Measurements from ENCODE around the gene GMNC.

GMNC gene

DNA sequence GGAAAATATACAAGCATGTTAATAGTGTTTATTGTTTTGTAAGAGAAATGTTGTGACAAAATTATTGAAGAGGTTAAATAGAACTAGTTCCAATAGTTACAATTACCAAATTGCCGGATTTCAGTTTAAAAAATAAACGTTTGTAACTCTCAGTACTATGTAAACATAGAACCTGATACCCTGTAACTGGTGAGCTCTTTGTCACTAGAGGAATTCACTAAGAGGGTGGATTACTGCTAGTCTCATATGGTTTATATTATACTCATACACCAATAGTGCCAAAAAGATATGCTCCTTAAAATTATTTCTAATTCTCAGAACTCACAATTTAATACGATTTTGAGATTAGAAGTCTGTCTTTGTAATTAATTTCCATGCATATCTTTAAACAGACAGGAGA lies 7.6 kb upstream of the GMNC start:
- FAIRE-seq (no peak), DNase-seq (ENCODE audit: insufficient read length) (no peak)
- TF ChIP-seq POLR2AphosphoS5 (IDR thresholded peaks at IDR 0.05; ENCODE audit: low read depth, low read length) (no peak), POLR2A (IDR thresholded peaks at IDR 0.05; ENCODE audit: low read depth, low read length) (no peak), TAF1 (IDR thresholded peaks at IDR 0.05; ENCODE audit: borderline replicate concordance, low read depth, low read length) (no peak)

DNA sequence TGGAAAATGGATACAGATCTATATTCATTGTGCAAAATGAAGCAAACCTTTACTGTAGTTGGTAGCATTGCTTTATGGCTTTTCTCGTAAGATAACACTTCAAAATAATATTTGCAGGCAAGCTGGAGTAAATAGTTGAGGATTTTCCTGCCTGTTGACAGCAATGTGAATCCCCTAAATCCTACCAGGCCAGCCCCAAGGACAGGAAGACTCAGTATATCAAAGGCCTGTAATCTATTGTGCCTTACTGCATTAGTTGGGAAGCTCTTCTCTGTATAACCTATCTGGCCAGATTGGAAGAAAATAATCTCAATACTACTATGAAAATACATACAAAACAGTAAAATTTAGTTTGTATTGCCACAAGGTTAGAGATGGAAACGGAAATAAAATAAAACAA lies 4.6 kb upstream of the GMNC start:
- no peak for FAIRE-seq
- no peak for TF ChIP-seq TAF1 (IDR thresholded peaks at IDR 0.05; ENCODE audit: borderline replicate concordance, low read depth, low read length)
- TF ChIP-seq POLR2A (IDR thresholded peaks at IDR 0.05; ENCODE audit: low read depth, low read length) = no peak
- TF ChIP-seq POLR2AphosphoS5 (IDR thresholded peaks at IDR 0.05; ENCODE audit: low read depth, low read length) = no peak

DNA sequence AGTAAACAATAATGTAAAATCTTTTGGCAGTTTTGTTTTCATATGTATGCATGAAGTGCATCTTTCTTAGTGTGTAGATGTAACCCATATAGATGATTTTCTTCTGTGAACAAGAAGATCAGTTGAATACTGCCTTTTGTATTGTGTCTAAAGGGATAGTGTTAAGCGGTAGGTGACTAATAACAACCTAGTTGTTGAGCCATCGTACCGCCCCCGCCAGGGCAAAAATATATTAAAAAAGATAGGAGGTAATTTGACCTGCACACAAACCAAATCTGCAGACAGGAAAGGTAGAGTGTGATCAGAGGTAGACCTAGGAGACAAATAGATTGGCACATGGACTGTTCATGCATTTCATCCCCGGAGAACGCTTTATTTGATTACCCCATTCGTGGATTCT lies 3.3 kb upstream of the GMNC start:
- TF ChIP-seq TAF1 (IDR thresholded peaks at IDR 0.05; ENCODE audit: borderline replicate concordance, low read depth, low read length) (no peak), POLR2AphosphoS5 (IDR thresholded peaks at IDR 0.05; ENCODE audit: low read depth, low read length) (no peak), POLR2A (IDR thresholded peaks at IDR 0.05; ENCODE audit: low read depth, low read length) (no peak)
- DNase-seq (ENCODE audit: insufficient read length) = no peak
- FAIRE-seq = no peak

More for the DNA sequence above, 4.6 kb upstream of the GMNC start:
- DNase-seq (ENCODE audit: insufficient read length) = no peak

DNA sequence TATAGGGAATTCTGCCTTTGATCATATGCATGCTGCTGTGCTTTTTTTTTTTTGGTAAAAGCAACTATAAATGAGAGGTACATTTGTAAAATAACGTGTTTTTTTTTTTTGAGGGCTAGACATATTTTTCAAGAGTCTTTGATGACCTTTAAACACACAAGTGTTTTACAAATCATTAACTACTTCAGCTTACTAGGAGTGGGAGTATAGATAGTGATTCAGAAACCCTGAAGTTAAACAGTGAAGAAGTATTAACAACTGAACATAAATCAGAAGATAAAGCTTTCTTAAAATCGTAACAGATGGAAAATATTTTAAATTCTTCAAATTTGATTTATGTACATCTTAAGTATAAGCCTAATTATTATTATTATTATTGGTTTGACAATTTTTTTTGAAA lies 2.9 kb upstream of the GMNC start:
- FAIRE-seq = no peak
- TF ChIP-seq POLR2A (IDR thresholded peaks at IDR 0.05; ENCODE audit: low read depth, low read length) (no peak), TAF1 (IDR thresholded peaks at IDR 0.05; ENCODE audit: borderline replicate concordance, low read depth, low read length) (no peak), POLR2AphosphoS5 (IDR thresholded peaks at IDR 0.05; ENCODE audit: low read depth, low read length) (no peak)
- DNase-seq (ENCODE audit: insufficient read length) = no peak

DNA sequence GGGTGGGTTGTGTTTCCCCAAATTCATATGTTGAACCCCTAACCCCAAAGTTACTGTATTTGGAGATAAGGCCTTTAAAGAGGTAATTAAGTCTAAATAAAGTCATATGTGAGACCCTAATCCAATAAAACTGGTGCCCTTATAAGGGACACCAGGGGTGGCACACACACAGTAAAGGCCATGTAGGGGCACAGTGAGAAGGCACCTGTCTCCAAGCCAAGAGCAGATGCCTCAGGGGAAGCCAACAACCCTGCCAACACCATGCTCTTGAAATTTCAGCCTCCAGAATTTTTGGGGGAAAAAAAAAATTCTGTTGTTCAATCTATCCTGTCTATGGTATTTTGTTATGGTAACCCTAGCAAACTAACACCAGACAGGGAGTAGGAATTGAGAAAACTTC lies 1.5 kb upstream of the GMNC start:
- no peak for TF ChIP-seq POLR2A (IDR thresholded peaks at IDR 0.05; ENCODE audit: low read depth, low read length)
- TF ChIP-seq TAF1 (IDR thresholded peaks at IDR 0.05; ENCODE audit: borderline replicate concordance, low read depth, low read length) = no peak
- no peak for TF ChIP-seq POLR2AphosphoS5 (IDR thresholded peaks at IDR 0.05; ENCODE audit: low read depth, low read length)
- DNase-seq (ENCODE audit: insufficient read length) (no peak), FAIRE-seq (no peak)

DNA sequence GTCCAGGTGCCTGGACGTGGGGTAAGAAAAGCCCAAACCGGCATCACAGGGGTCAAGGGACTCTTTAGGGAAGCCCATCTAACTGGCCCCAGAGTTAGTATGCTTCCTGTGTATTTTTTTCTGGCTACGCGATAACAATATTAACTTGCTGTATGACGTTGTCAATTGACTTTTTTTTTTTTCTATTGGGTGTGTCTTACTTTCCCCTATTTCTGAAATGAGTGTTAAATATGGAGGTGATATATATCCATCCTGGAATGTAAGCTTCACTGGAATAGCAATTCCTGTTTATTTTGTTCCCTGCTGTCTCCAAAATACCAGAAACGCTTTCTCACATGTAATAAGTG lies 598 bp upstream of the GMNC start:
- no peak for TF ChIP-seq TAF1 (IDR thresholded peaks at IDR 0.05; ENCODE audit: borderline replicate concordance, low read depth, low read length)
- TF ChIP-seq POLR2A (IDR thresholded peaks at IDR 0.05; ENCODE audit: low read depth, low read length) = no peak
- TF ChIP-seq POLR2AphosphoS5 (IDR thresholded peaks at IDR 0.05; ENCODE audit: low read depth, low read length) = no peak
- DNase-seq (ENCODE audit: insufficient read length) (no peak), FAIRE-seq (no peak)

DNA sequence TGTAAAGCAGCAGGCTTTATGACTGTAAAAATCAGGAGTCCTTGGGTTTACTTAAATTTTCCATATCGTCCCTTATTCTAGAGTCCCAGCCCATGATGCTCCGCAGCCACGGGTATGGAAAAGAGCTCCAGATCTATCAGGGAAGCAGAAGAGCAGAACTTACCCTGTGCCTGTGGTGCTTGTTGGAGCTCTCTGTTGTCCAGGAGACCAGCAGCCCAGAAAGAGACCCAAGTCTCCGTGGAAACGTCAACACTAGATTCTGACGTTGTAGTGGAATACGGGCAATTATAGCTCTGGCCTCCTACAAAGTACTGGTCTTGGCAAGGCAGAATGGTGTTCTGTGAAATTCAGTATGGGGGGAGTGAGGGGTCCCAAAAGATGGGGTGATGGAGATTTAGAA lies 2.0 kb downstream of the GMNC start:
- TF ChIP-seq POLR2A (IDR thresholded peaks at IDR 0.05; ENCODE audit: low read depth, low read length) = no peak
- no peak for TF ChIP-seq TAF1 (IDR thresholded peaks at IDR 0.05; ENCODE audit: borderline replicate concordance, low read depth, low read length)
- TF ChIP-seq POLR2AphosphoS5 (IDR thresholded peaks at IDR 0.05; ENCODE audit: low read depth, low read length) = no peak
- no peak for FAIRE-seq
- no peak for DNase-seq (ENCODE audit: insufficient read length)

DNA sequence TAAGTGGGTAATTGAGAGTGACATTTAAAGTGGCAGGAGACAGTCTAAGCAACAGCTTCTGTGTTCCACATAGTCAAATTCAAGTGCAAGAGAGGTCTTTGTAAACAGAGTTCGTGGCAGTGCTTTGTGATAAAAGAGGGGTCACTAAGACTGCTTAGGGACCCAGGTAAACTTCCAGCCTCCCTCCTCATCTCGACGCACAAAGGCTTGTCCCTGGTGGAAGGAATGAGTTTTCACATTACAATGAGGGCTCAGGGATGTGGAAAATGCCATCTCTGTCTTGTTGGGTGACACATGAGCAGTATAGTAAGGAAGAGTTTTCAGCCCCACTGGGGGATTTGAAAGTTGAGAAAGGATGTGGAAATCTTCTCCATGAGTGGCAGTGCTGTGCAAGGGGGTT lies 7.3 kb downstream of the GMNC start:
- DNase-seq (ENCODE audit: insufficient read length) (no peak), FAIRE-seq (no peak)
- TF ChIP-seq TAF1 (IDR thresholded peaks at IDR 0.05; ENCODE audit: borderline replicate concordance, low read depth, low read length) (no peak), POLR2AphosphoS5 (IDR thresholded peaks at IDR 0.05; ENCODE audit: low read depth, low read length) (no peak), POLR2A (IDR thresholded peaks at IDR 0.05; ENCODE audit: low read depth, low read length) (no peak)

DNA sequence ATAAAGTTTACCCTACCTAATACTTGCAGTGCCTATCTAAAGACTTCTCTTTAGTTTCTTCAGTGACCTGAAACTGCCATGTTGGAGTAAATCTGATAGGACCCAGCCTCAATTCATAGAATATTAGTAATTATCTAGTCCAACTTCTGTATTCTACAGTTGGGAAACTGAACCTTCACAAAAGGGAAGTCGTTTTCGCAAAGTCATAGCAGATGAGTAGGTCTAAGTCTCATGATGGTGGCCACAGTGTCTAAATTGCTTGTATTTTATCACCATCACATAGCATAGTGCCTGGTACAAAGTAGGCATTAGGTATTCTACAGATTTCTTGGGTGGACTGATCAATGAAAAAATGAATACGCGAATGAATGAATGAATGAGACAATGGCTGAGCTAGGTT lies 8.4 kb downstream of the GMNC start:
- TF ChIP-seq POLR2AphosphoS5 (IDR thresholded peaks at IDR 0.05; ENCODE audit: low read depth, low read length) (no peak), POLR2A (IDR thresholded peaks at IDR 0.05; ENCODE audit: low read depth, low read length) (no peak)
- no peak for DNase-seq (ENCODE audit: insufficient read length)
- no peak for FAIRE-seq

DNA sequence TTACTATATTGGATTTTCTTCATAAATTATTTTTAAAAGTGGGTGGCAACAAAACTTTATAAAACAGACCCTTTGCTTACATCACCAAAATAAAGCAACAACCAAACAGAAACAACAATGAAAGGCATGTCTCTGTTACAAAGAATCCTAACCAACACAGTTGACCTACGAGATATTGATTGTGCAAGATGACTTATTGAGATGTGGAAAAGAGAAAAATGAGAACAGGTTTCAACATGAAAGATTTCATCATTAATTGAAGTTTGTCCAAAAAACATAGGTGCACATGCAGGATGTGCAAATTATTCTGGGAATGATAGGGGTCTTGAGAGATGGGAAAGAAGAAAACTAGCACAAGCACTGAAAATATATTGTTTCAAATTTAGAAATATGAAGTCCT lies 9.0 kb downstream of the GMNC start:
- FAIRE-seq (no peak), DNase-seq (ENCODE audit: insufficient read length) (no peak)
- TF ChIP-seq TAF1 (IDR thresholded peaks at IDR 0.05; ENCODE audit: borderline replicate concordance, low read depth, low read length) (no peak), POLR2AphosphoS5 (IDR thresholded peaks at IDR 0.05; ENCODE audit: low read depth, low read length) (no peak), POLR2A (IDR thresholded peaks at IDR 0.05; ENCODE audit: low read depth, low read length) (no peak)

DNA sequence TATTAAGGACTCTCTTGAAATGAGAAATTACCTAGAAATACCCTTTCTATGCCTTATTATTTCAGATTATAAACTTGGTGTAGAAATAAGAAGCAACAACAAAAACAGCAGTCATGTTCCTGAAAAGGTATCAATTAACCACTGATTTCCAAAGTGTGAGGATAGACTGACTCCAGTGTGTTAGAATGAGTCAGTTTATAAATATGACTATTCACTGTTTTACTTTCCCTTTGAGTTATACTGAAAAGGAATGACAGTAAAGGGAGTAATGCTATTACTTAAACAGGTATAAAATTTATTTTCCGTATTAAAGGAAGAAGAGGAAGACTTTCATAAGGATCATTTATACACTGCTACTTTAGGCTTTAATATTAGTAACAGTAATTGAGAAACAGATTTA lies 12.9 kb downstream of the GMNC start:
- no peak for DNase-seq (ENCODE audit: insufficient read length)
- TF ChIP-seq POLR2AphosphoS5 (IDR thresholded peaks at IDR 0.05; ENCODE audit: low read depth, low read length) (no peak), POLR2A (IDR thresholded peaks at IDR 0.05; ENCODE audit: low read depth, low read length) (no peak), TAF1 (IDR thresholded peaks at IDR 0.05; ENCODE audit: borderline replicate concordance, low read depth, low read length) (no peak)
- FAIRE-seq = no peak

DNA sequence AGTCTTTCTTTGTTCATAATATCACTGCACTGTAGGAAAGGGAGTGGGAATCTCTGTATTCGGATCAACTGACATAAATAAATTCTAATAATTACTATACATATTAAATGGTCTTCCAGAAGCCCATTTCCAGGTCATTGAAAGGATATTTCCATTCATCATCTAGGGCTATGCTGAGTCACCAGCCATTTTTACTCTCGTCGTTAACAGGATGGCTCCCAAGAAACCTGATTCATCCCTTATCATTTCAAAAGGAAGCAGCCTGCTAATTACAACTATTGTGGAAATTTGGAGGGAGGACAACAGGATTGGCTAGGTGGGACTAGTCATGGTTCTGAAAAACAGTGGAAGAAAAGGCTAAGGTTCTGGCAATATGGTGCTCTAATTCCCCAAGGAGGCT lies 13.6 kb downstream of the GMNC start:
- no peak for FAIRE-seq
- TF ChIP-seq TAF1 (IDR thresholded peaks at IDR 0.05; ENCODE audit: borderline replicate concordance, low read depth, low read length) = no peak
- no peak for TF ChIP-seq POLR2A (IDR thresholded peaks at IDR 0.05; ENCODE audit: low read depth, low read length)
- no peak for TF ChIP-seq POLR2AphosphoS5 (IDR thresholded peaks at IDR 0.05; ENCODE audit: low read depth, low read length)
- DNase-seq (ENCODE audit: insufficient read length) = no peak

DNA sequence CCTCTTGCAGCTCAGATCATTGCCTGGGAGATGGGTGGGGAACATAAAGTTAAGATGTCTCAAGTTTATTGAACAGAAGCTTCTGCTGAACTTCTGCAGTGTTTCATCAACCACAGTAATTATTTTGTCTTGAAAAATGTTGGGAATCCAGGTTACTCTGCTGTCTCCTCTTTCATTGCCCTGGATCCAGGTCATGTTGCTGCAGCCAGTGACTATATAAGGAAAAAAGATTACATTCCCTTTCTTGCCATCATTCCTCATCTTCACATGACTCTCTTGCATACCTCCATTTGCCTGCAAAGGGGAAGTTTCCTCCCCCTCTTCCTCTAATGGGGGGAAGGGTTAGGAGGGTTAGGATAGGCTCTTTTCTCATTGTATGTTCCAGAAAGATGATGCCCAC lies 15.1 kb downstream of the GMNC start:
- DNase-seq (ENCODE audit: insufficient read length) = no peak
- FAIRE-seq = no peak
- TF ChIP-seq TAF1 (IDR thresholded peaks at IDR 0.05; ENCODE audit: borderline replicate concordance, low read depth, low read length) (no peak), POLR2AphosphoS5 (IDR thresholded peaks at IDR 0.05; ENCODE audit: low read depth, low read length) (no peak), POLR2A (IDR thresholded peaks at IDR 0.05; ENCODE audit: low read depth, low read length) (no peak)
